Endothelial cell of umbilical vein (primary cell): ENCODE data around the gene HOXD10.

Experiments used
- EZH2 ChIP-seq: IDR thresholded peaks from 2 replicates; pipeline ENCODE4 v1.6.1; 2012; ENCODE audit warnings: borderline replicate concordance, low read depth, mild to moderate bottlenecking, moderate library complexity, low read length, inconsistent platforms; ENCODE audit not compliant: severe bottlenecking
- FOS ChIP-seq: IDR thresholded peaks from 2 replicates; pipeline ENCODE4 v1.6.1; 2011; ENCODE audit warnings: mild to moderate bottlenecking, low read length, moderate library complexity, borderline replicate concordance; ENCODE audit not compliant: insufficient read depth
- GATA2 ChIP-seq: IDR thresholded peaks from 2 replicates; pipeline ENCODE4 v1.7.0; 2011; ENCODE audit warnings: low read depth, mild to moderate bottlenecking, moderate library complexity, mixed read lengths, low read length; ENCODE audit not compliant: insufficient read length, insufficient read depth
- JUN ChIP-seq: IDR thresholded peaks from 2 replicates; pipeline ENCODE4 v1.6.1; 2011; ENCODE audit warnings: borderline replicate concordance, low read depth; ENCODE audit not compliant: insufficient read length, insufficient read depth
- MAX ChIP-seq: IDR thresholded peaks from 2 replicates; pipeline ENCODE4 v1.6.1; 2011; ENCODE audit not compliant: insufficient read depth, insufficient read length
- MYC ChIP-seq: IDR thresholded peaks from one replicate; pipeline ENCODE4 v1.6.1; 2011; ENCODE audit warnings: mild to moderate bottlenecking, low read depth, low read length
- POLR2A ChIP-seq: IDR thresholded peaks from 2 replicates; pipeline ENCODE4 v1.6.1; 2012; ENCODE audit warnings: low read depth, mild to moderate bottlenecking, control low read depth, low read length
- POLR2AphosphoS5 ChIP-seq: IDR thresholded peaks from 2 replicates; pipeline ENCODE4 v1.6.1; 2012; ENCODE audit warnings: low read depth, mild to moderate bottlenecking, control low read depth, low read length, moderate library complexity; ENCODE audit not compliant: insufficient read depth
- TF ChIP-seq, protein P1 (sequence below), 2 donors: IDR thresholded peaks; 1 replicate in 1 of 2; 2 replicates in 1 of 2; pipeline ENCODE4 v1.5.1; 2011; ENCODE audit warnings: low read length in 2 of 2, mild to moderate bottlenecking in 2 of 2, moderate library complexity in 2 of 2, control low read depth in 1 of 2, inconsistent platforms in 1 of 2, low read depth in 1 of 2; ENCODE audit not compliant: insufficient read depth in 1 of 2; ENCODE audit errors: extremely low read depth in 1 of 2

DNA sequence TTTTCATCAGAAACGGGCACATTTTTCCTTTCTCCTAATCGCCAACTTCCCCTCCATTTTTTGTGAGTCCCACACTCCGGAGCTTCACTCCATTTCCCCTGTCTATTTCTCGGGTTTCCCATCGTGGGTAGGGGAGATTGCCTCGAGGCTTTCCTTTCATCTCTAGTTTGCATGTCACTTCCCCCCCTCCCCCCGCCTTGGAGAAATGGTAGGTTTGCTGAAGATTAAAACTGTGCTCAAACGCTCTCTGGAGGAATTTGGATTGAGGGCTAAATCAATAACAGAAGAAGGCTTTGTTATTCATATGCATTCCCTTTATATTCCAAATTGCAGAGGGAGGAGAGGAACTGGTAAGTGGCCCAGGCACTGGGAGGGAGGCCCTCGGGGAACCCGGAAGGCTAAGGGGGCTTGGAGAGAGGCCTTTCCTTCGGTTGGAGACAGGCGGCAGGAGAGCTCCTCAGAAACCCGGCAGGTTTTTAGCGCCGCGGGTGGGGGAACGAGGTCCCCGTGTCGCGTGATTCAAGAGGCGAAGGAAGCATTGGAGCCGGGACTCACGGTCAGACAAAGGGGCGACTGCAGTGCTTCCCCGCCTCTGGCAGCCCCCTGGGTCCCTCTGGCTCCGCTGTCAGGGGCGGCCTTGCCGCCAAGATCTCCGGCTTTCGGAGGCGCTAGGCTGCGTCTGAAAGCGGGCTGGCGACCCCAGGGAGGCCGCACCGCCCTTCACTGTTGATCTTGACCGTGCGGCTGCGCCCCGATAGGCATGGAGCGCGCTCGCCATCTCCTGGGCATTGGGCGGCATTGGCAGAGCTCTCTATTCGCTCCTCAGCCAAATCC, 19.4 kb upstream of the HOXD10 start:
- TF ChIP-seq POLR2A (no peak), EZH2 (no peak), MYC (no peak), POLR2AphosphoS5 (no peak), JUN (no peak), MAX (no peak), FOS (no peak), GATA2 (no peak)
- TF ChIP-seq, protein P1, sequence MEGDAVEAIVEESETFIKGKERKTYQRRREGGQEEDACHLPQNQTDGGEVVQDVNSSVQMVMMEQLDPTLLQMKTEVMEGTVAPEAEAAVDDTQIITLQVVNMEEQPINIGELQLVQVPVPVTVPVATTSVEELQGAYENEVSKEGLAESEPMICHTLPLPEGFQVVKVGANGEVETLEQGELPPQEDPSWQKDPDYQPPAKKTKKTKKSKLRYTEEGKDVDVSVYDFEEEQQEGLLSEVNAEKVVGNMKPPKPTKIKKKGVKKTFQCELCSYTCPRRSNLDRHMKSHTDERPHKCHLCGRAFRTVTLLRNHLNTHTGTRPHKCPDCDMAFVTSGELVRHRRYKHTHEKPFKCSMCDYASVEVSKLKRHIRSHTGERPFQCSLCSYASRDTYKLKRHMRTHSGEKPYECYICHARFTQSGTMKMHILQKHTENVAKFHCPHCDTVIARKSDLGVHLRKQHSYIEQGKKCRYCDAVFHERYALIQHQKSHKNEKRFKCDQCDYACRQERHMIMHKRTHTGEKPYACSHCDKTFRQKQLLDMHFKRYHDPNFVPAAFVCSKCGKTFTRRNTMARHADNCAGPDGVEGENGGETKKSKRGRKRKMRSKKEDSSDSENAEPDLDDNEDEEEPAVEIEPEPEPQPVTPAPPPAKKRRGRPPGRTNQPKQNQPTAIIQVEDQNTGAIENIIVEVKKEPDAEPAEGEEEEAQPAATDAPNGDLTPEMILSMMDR (IDR thresholded peaks at IDR 0.05; ENCODE audit: extremely low read depth in 1 of 2, insufficient read depth in 1 of 2, low read depth in 1 of 2, low read length in 2 of 2), result peak; percentile 83 to 93
